H9 (cell line): ENCODE results near the gene ACACA. TPM values are rescaled to one million over a fixed set of nuclear protein-coding genes. Genes with fewer than 3 reads are reported as not detected.

Experiments used
- DNase-seq: peaks from one replicate; pipeline ENCODE4 v3.0.0-alpha.2; 2017
- H2AFZ ChIP-seq: one replicate; pipeline ENCODE4 v1.6.1; 2013; ENCODE audit warnings: mild to moderate bottlenecking, low read length, control low read depth, moderate library complexity
- H2AK5ac ChIP-seq: 2 replicates; pipeline ENCODE4 v1.6.1; 2013; ENCODE audit warnings: low read length, control low read depth, mixed read lengths; ENCODE audit not compliant: insufficient read length
- H2BK120ac ChIP-seq: one replicate; pipeline ENCODE4 v1.6.1; 2013; ENCODE audit warnings: low read depth, mild to moderate bottlenecking, low read length, control low read depth, inconsistent platforms; ENCODE audit not compliant: poor library complexity, severe bottlenecking
- H2BK12ac ChIP-seq: 2 replicates; pipeline ENCODE4 v1.6.1; 2013; ENCODE audit warnings: low read length, control low read depth, mixed read lengths, low read depth; ENCODE audit not compliant: insufficient read length
- H2BK15ac ChIP-seq: 2 replicates; pipeline ENCODE4 v1.6.1; 2013; ENCODE audit warnings: low read depth, low read length, control low read depth
- H2BK20ac ChIP-seq: one replicate; pipeline ENCODE4 v1.6.1; 2013; ENCODE audit warnings: low read depth, mild to moderate bottlenecking, low read length, control low read depth, inconsistent platforms; ENCODE audit not compliant: poor library complexity, severe bottlenecking
- H2BK5ac ChIP-seq: 2 replicates; pipeline ENCODE4 v1.6.1; 2013; ENCODE audit warnings: low read length, control low read depth, mixed read lengths; ENCODE audit not compliant: insufficient read length
- H3K14ac ChIP-seq: 2 replicates; pipeline ENCODE4 v1.6.1; 2013; ENCODE audit warnings: low read length, control low read depth; ENCODE audit not compliant: insufficient read depth
- H3K18ac ChIP-seq: 2 replicates; pipeline ENCODE4 v1.6.1; 2013; ENCODE audit warnings: low read depth, mild to moderate bottlenecking, mixed read lengths, low read length, control low read depth; ENCODE audit not compliant: insufficient read length
- H3K23ac ChIP-seq: 2 replicates; pipeline ENCODE4 v1.6.1; 2013; ENCODE audit warnings: low read length, control low read depth, mixed read lengths, low read depth; ENCODE audit not compliant: insufficient read length
- H3K23me2 ChIP-seq: 2 replicates; pipeline ENCODE4 v1.6.1; 2013; ENCODE audit warnings: low read depth, mild to moderate bottlenecking, mixed read lengths, low read length, control low read depth; ENCODE audit not compliant: insufficient read length, poor library complexity, severe bottlenecking
- H3K27ac ChIP-seq: 2 replicates; pipeline ENCODE4 v1.5.1; 2013; ENCODE audit warnings: low read length, control low read depth, mixed read lengths, low read depth; ENCODE audit not compliant: insufficient read length
- H3K27me3 ChIP-seq: 2 replicates; pipeline ENCODE4 v1.6.1; 2013; ENCODE audit warnings: low read length, control low read depth, inconsistent platforms; ENCODE audit not compliant: insufficient read depth
- H3K4ac ChIP-seq: 2 replicates; pipeline ENCODE4 v1.6.1; 2013; ENCODE audit warnings: low read depth, mild to moderate bottlenecking, control low read depth, inconsistent platforms, low read length, moderate library complexity
- H3K4me1 ChIP-seq: 2 replicates; pipeline ENCODE4 v1.6.1; 2013; ENCODE audit warnings: low read length, control low read depth, inconsistent platforms; ENCODE audit not compliant: insufficient read depth
- H3K4me2 ChIP-seq: 2 replicates; pipeline ENCODE4 v1.6.1; 2013; ENCODE audit warnings: low read length, control low read depth, mixed read lengths; ENCODE audit not compliant: insufficient read length, insufficient read depth
- H3K56ac ChIP-seq: 2 replicates; pipeline ENCODE4 v1.6.1; 2013; ENCODE audit warnings: low read depth, mild to moderate bottlenecking, mixed read lengths, low read length, control low read depth; ENCODE audit not compliant: insufficient read length
- H3K79me1 ChIP-seq: 2 replicates; pipeline ENCODE4 v1.6.1; 2013; ENCODE audit warnings: low read depth, mild to moderate bottlenecking, moderate library complexity, low read length, control low read depth, inconsistent platforms; ENCODE audit not compliant: insufficient read depth, poor library complexity, severe bottlenecking
- H3K79me2 ChIP-seq: 2 replicates; pipeline ENCODE4 v1.6.1; 2013; ENCODE audit warnings: low read length, control low read depth, inconsistent platforms; ENCODE audit not compliant: insufficient read depth
- H3K9ac ChIP-seq: 2 replicates; pipeline ENCODE4 v1.6.1; 2013; ENCODE audit warnings: low read length, control low read depth, mixed read lengths; ENCODE audit not compliant: insufficient read length; ENCODE audit errors: extremely low read depth
- H3K9me3 ChIP-seq: one replicate; pipeline ENCODE4 v1.6.1; 2013; ENCODE audit warnings: low read depth, low read length, inconsistent platforms; ENCODE audit not compliant: control insufficient read depth
- H3T11ph ChIP-seq: one replicate; pipeline ENCODE4 v1.6.1; 2013; ENCODE audit warnings: mild to moderate bottlenecking, low read length, control low read depth, inconsistent platforms
- H4K20me1 ChIP-seq: one replicate; pipeline ENCODE4 v1.6.1; 2013; ENCODE audit not compliant: control insufficient read depth, insufficient read length, insufficient read depth
- H4K5ac ChIP-seq: 2 replicates; pipeline ENCODE4 v1.6.1; 2013; ENCODE audit warnings: low read depth, mild to moderate bottlenecking, mixed read lengths, low read length, control low read depth; ENCODE audit not compliant: insufficient read length
- H4K8ac ChIP-seq: replicated peaks from 2 replicates; pipeline ENCODE4 v1.6.1; 2013; ENCODE audit warnings: low read length, control low read depth, mixed read lengths, low read depth; ENCODE audit not compliant: insufficient read length
- H4K91ac ChIP-seq: 2 replicates; pipeline ENCODE4 v1.6.1; 2013; ENCODE audit warnings: low read depth, mild to moderate bottlenecking, moderate library complexity, mixed read lengths, low read length, control low read depth; ENCODE audit not compliant: insufficient read length
- H3K27ac Mint-ChIP-seq, 3 experiments: 2 replicates in 2 of 3; 3 replicates in 1 of 3; pipeline ENCODE4 v1.8.0; 2020 to 2021; ENCODE audit warnings: mixed read lengths in 3 of 3, mild to moderate bottlenecking in 1 of 3, moderate library complexity in 1 of 3
- H3K27me3 Mint-ChIP-seq: 2 replicates; pipeline ENCODE4 v1.8.0; 2021; ENCODE audit warnings: low read depth, mild to moderate bottlenecking, moderate library complexity, mixed read lengths
- H3K36me3 Mint-ChIP-seq, 3 experiments: 2 replicates in 2 of 3; 3 replicates in 1 of 3; pipeline ENCODE4 v1.8.0; 2020 to 2021; ENCODE audit warnings: low read depth in 3 of 3, mixed read lengths in 3 of 3; ENCODE audit not compliant: insufficient read depth in 1 of 3
- H3K4me1 Mint-ChIP-seq, 2 experiments: 2 replicates each; pipeline ENCODE4 v1.8.0; 2020; ENCODE audit warnings: mixed read lengths in 2 of 2
- H3K4me3 Mint-ChIP-seq, 2 experiments: 2 replicates in 1 of 2; 3 replicates in 1 of 2; pipeline ENCODE4 v1.8.0; 2020 to 2021; ENCODE audit warnings: mild to moderate bottlenecking in 2 of 2, mixed read lengths in 2 of 2, moderate library complexity in 1 of 2
- H3K9me3 Mint-ChIP-seq, 2 experiments: 2 replicates in 1 of 2; 3 replicates in 1 of 2; pipeline ENCODE4 v1.8.0; 2020; ENCODE audit warnings: mild to moderate bottlenecking in 2 of 2, mixed read lengths in 2 of 2, moderate library complexity in 1 of 2
- WGBS: extraction: QIAGEN DNeasy Blood & Tissue Kit; methylation state at CpG from one replicate; pipeline ENCODE4 v1.1.7; 2013; ENCODE audit warnings: missing lambda C conversion rate, low lambda C conversion rate, mixed read lengths; ENCODE audit not compliant: insufficient read length; ENCODE audit errors: extremely low coverage; 5-methylcytosine and 5-hydroxymethylcytosine counted together
- total RNA-seq: library from RNA; stranded (reverse); gene quantifications from 2 replicates; pipeline ENCODE4 v1.2.1, GENCODE V29; 2021
- TF ChIP-seq, protein P1 (sequence below): fragments of 200-600 bp; sonication (generic); conservative IDR thresholded peaks from 3 replicates; pipeline ENCODE4 v1.8.0; 2021; ENCODE audit warnings: antibody characterized with exemption, mild to moderate bottlenecking

The ACACA gene
- total RNA-seq, 1 experiment from 2014 or later = 135 TPM

DNA sequence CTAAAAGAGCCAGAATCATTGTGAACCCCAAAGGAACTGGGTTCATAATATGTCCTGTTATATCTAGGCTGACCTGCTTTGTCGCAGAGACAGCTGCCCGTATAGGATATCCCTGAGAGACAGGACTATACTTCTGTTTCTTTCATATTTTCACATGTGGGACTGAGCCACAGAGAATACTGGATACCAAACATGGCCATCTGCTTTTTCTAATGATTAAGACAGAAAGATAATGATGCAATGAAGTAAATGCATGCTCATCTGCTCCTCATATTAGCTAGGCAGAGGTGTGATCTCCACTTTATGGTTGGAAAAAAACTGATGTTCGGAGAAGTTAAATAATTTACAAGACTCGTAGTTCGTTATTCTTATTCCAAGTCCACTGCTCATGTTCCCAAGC lies 297.5 kb downstream of the ACACA start:
- Histone ChIP-seq H3K79me2 (no peaks in the 10 kb centered on the region), H3K4me1 (peaks cover 15% of the 10 kb centered on the region), H3K18ac (no peak overlapping the region), H3K4ac (no peak overlapping the region), H3K14ac (no peak overlapping the region), H4K8ac (no peak overlapping the region), H2AK5ac (no peak overlapping the region), H2BK20ac (no peak overlapping the region), H3K9me3 (no peaks in the 10 kb centered on the region), H2AFZ (no peak overlapping the region), H3K56ac (no peak overlapping the region), H2BK12ac (no peak overlapping the region), H3K9ac (no peak overlapping the region), H3K4me2 (no peak overlapping the region), H3K23ac (no peak overlapping the region), H4K20me1 (no peaks in the 10 kb centered on the region), H4K91ac (no peak overlapping the region), H2BK120ac (no peak overlapping the region), H3K79me1 (no peaks in the 10 kb centered on the region), H4K5ac (no peak overlapping the region), H3T11ph (no peak overlapping the region), H3K27me3 (no peaks in the 10 kb centered on the region), H3K23me2 (no peaks in the 10 kb centered on the region), H2BK5ac (no peak overlapping the region), H2BK15ac (no peak overlapping the region), H3K27ac (no peak overlapping the region)
- Mint-ChIP-seq H3K4me1 (peaks cover 44 to 53% of the 10 kb centered on the region in 2 experiments), H3K4me3 (no peak overlapping the region), H3K36me3 (peaks cover 21 to 56% (median 50%) of the 10 kb centered on the region in 3 experiments; a peak in 6 of 7 replicates), H3K27ac (peak overlapping the region in 2 of 3 experiments; percentile 19 to 69; a peak in 4 of 7 replicates), H3K27me3 (no peaks in the 10 kb centered on the region), H3K9me3 (no peaks in the 10 kb centered on the region)
- no CpG with 5 or more reads among the region's 5 CpGs for WGBS
- peak; percentile 18 for DNase-seq
- TF ChIP-seq, protein P1, sequence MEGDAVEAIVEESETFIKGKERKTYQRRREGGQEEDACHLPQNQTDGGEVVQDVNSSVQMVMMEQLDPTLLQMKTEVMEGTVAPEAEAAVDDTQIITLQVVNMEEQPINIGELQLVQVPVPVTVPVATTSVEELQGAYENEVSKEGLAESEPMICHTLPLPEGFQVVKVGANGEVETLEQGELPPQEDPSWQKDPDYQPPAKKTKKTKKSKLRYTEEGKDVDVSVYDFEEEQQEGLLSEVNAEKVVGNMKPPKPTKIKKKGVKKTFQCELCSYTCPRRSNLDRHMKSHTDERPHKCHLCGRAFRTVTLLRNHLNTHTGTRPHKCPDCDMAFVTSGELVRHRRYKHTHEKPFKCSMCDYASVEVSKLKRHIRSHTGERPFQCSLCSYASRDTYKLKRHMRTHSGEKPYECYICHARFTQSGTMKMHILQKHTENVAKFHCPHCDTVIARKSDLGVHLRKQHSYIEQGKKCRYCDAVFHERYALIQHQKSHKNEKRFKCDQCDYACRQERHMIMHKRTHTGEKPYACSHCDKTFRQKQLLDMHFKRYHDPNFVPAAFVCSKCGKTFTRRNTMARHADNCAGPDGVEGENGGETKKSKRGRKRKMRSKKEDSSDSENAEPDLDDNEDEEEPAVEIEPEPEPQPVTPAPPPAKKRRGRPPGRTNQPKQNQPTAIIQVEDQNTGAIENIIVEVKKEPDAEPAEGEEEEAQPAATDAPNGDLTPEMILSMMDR = no peak
